ENCODE data around the gene ATP2C1.
A peak's percentile ranks its signal among the peaks of the same experiment; 100 is the strongest.

The ATP2C1 gene

GRCh38 chr3:130895690-130896488, 2.0 kb downstream of the ATP2C1 start:
- no peak overlapping the region for H2BK120ac ChIP-seq (ENCODE audit: insufficient read depth, low read length, poor library complexity)
- H3K4me1 ChIP-seq (ENCODE audit: control insufficient read depth in 1 of 2, insufficient read depth in 2 of 2, low read length in 2 of 2) = no peaks in the 10 kb centered on the region
- H3K18ac ChIP-seq (ENCODE audit: low read length) = no peak overlapping the region
- no peak for DNase-seq
- no peaks in the 10 kb centered on the region for H3K9me3 ChIP-seq (ENCODE audit: insufficient read depth, low read depth, low read length)
- H2BK12ac ChIP-seq (ENCODE audit: low read length) = no peak overlapping the region
- H3K4ac ChIP-seq (ENCODE audit: low read depth, low read length) = peak overlapping the region; percentile 89
- H3K79me1 ChIP-seq (ENCODE audit: low read length) = peaks cover 12% of the 10 kb centered on the region
- no peak overlapping the region for H4K91ac ChIP-seq (ENCODE audit: low read depth, low read length)
- peaks cover 15% of the 10 kb centered on the region for H3K79me2 ChIP-seq (ENCODE audit: control insufficient read depth, insufficient read depth, low read length, poor library complexity)
- no peaks in the 10 kb centered on the region for H3K27me3 ChIP-seq (ENCODE audit: insufficient read depth, low read length)
- no peak overlapping the region for H2AK5ac ChIP-seq (ENCODE audit: low read length)
- H3K27ac ChIP-seq (ENCODE audit: low read depth, low read length) = no peak overlapping the region
- H3K23ac ChIP-seq (ENCODE audit: low read length) = no peak overlapping the region
- no peak overlapping the region for H2AFZ ChIP-seq (ENCODE audit: insufficient read depth, low read length, poor library complexity)
- H3K14ac ChIP-seq (ENCODE audit: low read length) = no peak overlapping the region
- H3K9ac ChIP-seq (ENCODE audit: low read length) = no peak overlapping the region
- no peak overlapping the region for H3K4me3 ChIP-seq (ENCODE audit: low read depth, low read length)
- H3K36me3 ChIP-seq (ENCODE audit: control insufficient read depth in 1 of 2, insufficient read depth in 2 of 2, low read length in 2 of 2) = no peaks in the 10 kb centered on the region
- no peak overlapping the region for H4K12ac ChIP-seq (ENCODE audit: low read depth, low read length)
- H2BK5ac ChIP-seq (ENCODE audit: low read depth, low read length, poor library complexity) = no peak overlapping the region
- no peak overlapping the region for H3K4me2 ChIP-seq (ENCODE audit: low read length)
- H4K8ac ChIP-seq (ENCODE audit: low read depth, low read length) = no peak overlapping the region
- WGBS (ENCODE audit: extremely low coverage, insufficient coverage, insufficient read length) = no CpG with 5 or more reads among the region's 5 CpGs

DNA sequence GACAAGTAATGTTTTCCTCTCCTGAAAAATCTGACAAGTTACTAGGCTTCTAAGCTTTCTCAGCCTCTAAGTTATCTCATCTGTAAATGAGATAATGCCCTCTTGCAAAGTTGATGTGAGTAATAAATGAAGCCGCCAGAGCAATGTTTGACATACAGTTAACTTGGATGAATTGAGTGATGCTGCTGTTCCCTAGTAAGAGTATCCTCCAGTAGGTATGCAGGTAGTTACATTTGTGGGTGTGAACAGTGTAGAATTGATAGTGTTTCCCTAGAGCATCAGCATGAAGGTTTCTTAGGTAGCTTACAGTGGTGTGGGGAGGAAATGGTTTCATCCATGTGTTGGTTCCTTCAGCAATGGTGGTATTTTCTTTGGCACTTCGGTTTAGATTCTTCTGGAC, 3.4 kb downstream of the ATP2C1 start:
- Histone ChIP-seq H4K8ac (ENCODE audit: low read depth, low read length) (no peak overlapping the region), H2BK5ac (ENCODE audit: low read depth, low read length, poor library complexity) (no peak overlapping the region), H2AFZ (ENCODE audit: insufficient read depth, low read length, poor library complexity) (no peak overlapping the region), H3K18ac (ENCODE audit: low read length) (no peak overlapping the region), H4K91ac (ENCODE audit: low read depth, low read length) (no peak overlapping the region), H3K9ac (ENCODE audit: low read length) (no peak overlapping the region), H3K4ac (ENCODE audit: low read depth, low read length) (peak overlapping the region; percentile 93), H2BK12ac (ENCODE audit: low read length) (no peak overlapping the region), H3K4me2 (ENCODE audit: low read length) (no peak overlapping the region), H3K9me3 (ENCODE audit: insufficient read depth, low read depth, low read length) (no peaks in the 10 kb centered on the region), H2BK120ac (ENCODE audit: insufficient read depth, low read length, poor library complexity) (no peak overlapping the region), H3K79me1 (ENCODE audit: low read length) (peaks cover 12% of the 10 kb centered on the region), H3K4me1 (ENCODE audit: control insufficient read depth in 1 of 2, insufficient read depth in 2 of 2, low read length in 2 of 2) (peaks cover 3 to 5% of the 10 kb centered on the region in 2 experiments), H2AK5ac (ENCODE audit: low read length) (no peak overlapping the region), H3K36me3 (ENCODE audit: control insufficient read depth in 1 of 2, insufficient read depth in 2 of 2, low read length in 2 of 2) (no peaks in the 10 kb centered on the region), H3K79me2 (ENCODE audit: control insufficient read depth, insufficient read depth, low read length, poor library complexity) (peaks cover 15% of the 10 kb centered on the region), H3K4me3 (ENCODE audit: low read depth, low read length) (no peak overlapping the region), H3K27me3 (ENCODE audit: insufficient read depth, low read length) (no peaks in the 10 kb centered on the region), H3K27ac (ENCODE audit: low read depth, low read length) (no peak overlapping the region), H3K23ac (ENCODE audit: low read length) (no peak overlapping the region), H4K12ac (ENCODE audit: low read depth, low read length) (no peak overlapping the region), H3K14ac (ENCODE audit: low read length) (no peak overlapping the region)
- WGBS (ENCODE audit: extremely low coverage, insufficient coverage, insufficient read length) = no CpG with 5 or more reads among the region's 2 CpGs
- DNase-seq = peak in 1 of 2 donors; percentile 42

DNA sequence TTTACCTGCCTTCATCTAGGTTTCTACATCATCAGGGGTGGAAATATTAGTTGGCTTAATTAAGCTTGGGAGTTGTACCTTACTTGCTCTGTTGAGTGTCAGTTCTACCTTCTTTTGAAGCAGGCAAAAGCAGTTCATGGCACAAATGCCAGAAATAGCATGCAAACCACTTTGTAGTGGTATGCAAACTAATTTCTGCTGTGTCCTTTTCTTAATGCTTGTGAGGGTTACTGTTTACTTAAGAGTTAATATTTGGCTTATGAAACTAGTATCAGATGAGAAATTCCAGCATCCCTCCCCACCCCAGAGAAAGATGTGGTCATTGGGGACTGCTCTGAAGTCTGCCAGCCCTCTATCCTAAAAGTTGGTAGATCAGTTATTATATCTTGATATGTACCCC, 7.1 kb downstream of the ATP2C1 start:
- Histone ChIP-seq H3K4me1 (ENCODE audit: control insufficient read depth in 1 of 2, insufficient read depth in 2 of 2, low read length in 2 of 2) (peaks cover 3 to 5% of the 10 kb centered on the region in 2 experiments), H3K79me2 (ENCODE audit: control insufficient read depth, insufficient read depth, low read length, poor library complexity) (peaks cover 2% of the 10 kb centered on the region), H2BK5ac (ENCODE audit: low read depth, low read length, poor library complexity) (no peak overlapping the region), H4K8ac (ENCODE audit: low read depth, low read length) (no peak overlapping the region), H3K4ac (ENCODE audit: low read depth, low read length) (no peak overlapping the region), H3K14ac (ENCODE audit: low read length) (no peak overlapping the region), H3K9me3 (ENCODE audit: insufficient read depth, low read depth, low read length) (no peaks in the 10 kb centered on the region), H4K12ac (ENCODE audit: low read depth, low read length) (no peak overlapping the region), H2AK5ac (ENCODE audit: low read length) (no peak overlapping the region), H3K27me3 (ENCODE audit: insufficient read depth, low read length) (no peaks in the 10 kb centered on the region), H3K79me1 (ENCODE audit: low read length) (no peaks in the 10 kb centered on the region), H3K4me3 (ENCODE audit: low read depth, low read length) (no peak overlapping the region), H4K91ac (ENCODE audit: low read depth, low read length) (no peak overlapping the region), H3K36me3 (ENCODE audit: control insufficient read depth in 1 of 2, insufficient read depth in 2 of 2, low read length in 2 of 2) (no peaks in the 10 kb centered on the region), H3K18ac (ENCODE audit: low read length) (no peak overlapping the region), H3K27ac (ENCODE audit: low read depth, low read length) (no peak overlapping the region), H3K23ac (ENCODE audit: low read length) (no peak overlapping the region), H2BK120ac (ENCODE audit: insufficient read depth, low read length, poor library complexity) (no peak overlapping the region), H2BK12ac (ENCODE audit: low read length) (no peak overlapping the region), H3K9ac (ENCODE audit: low read length) (no peak overlapping the region), H3K4me2 (ENCODE audit: low read length) (no peak overlapping the region), H2AFZ (ENCODE audit: insufficient read depth, low read length, poor library complexity) (no peak overlapping the region)
- DNase-seq = peak in 1 of 2 donors; percentile 40

DNA sequence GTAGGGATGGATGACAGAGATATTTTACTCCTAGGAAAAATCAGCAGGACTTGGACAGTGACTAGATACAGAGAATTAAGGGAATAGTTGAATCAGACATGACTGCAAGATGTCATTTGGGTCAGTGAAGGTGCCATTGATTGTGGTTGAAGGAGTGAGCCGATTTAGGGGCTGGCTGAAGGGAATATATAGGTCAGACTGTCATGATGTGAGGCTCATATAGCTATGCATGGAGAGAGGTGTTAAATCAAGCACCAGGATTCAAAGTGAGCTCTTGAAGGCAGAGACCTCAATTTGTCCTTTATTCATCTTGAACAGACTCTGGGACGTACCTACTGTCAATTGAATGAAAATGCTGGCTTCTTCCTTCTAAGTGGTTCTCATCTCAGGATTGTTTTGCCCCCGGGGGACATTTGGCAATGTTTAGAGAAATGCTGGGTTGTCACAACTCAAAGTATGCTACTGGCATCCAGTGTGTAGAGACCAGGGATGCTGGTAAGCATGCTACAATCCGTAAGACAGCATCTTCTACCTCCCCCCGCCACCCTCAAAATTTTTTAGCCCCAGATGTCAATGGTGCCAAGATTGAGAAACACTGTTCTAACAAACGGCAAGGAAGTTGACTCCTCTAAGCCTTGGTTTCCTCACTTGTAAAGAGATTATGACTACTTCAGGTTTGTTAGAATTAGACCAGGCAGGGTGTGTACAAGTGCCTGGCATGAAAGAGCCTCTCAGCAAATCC, 7.8 kb downstream of the ATP2C1 start:
- H4K91ac ChIP-seq (ENCODE audit: low read depth, low read length) = no peak overlapping the region

More for the DNA sequence above, 7.8 kb downstream of the ATP2C1 start:
- Histone ChIP-seq H3K14ac (ENCODE audit: low read length) (no peak overlapping the region), H2AK5ac (ENCODE audit: low read length) (no peak overlapping the region), H3K18ac (ENCODE audit: low read length) (no peak overlapping the region), H2BK12ac (ENCODE audit: low read length) (no peak overlapping the region), H3K79me2 (ENCODE audit: control insufficient read depth, insufficient read depth, low read length, poor library complexity) (peaks cover 2% of the 10 kb centered on the region), H3K4me1 (ENCODE audit: control insufficient read depth in 1 of 2, insufficient read depth in 2 of 2, low read length in 2 of 2) (peaks cover 3 to 5% of the 10 kb centered on the region in 2 experiments), H3K23ac (ENCODE audit: low read length) (no peak overlapping the region), H4K12ac (ENCODE audit: low read depth, low read length) (no peak overlapping the region), H3K27ac (ENCODE audit: low read depth, low read length) (no peak overlapping the region), H2BK5ac (ENCODE audit: low read depth, low read length, poor library complexity) (no peak overlapping the region), H3K9me3 (ENCODE audit: insufficient read depth, low read depth, low read length) (no peaks in the 10 kb centered on the region), H3K4me2 (ENCODE audit: low read length) (no peak overlapping the region), H3K27me3 (ENCODE audit: insufficient read depth, low read length) (no peaks in the 10 kb centered on the region), H3K4ac (ENCODE audit: low read depth, low read length) (peak overlapping the region; percentile 55), H3K36me3 (ENCODE audit: control insufficient read depth in 1 of 2, insufficient read depth in 2 of 2, low read length in 2 of 2) (no peaks in the 10 kb centered on the region), H3K79me1 (ENCODE audit: low read length) (no peaks in the 10 kb centered on the region), H3K9ac (ENCODE audit: low read length) (peak overlapping the region; percentile 13), H2AFZ (ENCODE audit: insufficient read depth, low read length, poor library complexity) (no peak overlapping the region), H3K4me3 (ENCODE audit: low read depth, low read length) (no peak overlapping the region), H4K8ac (ENCODE audit: low read depth, low read length) (no peak overlapping the region), H2BK120ac (ENCODE audit: insufficient read depth, low read length, poor library complexity) (no peak overlapping the region)
- no CpG with 5 or more reads among the region's 6 CpGs for WGBS (ENCODE audit: extremely low coverage, insufficient coverage, insufficient read length)
- peak; percentile 96 to 99 for DNase-seq

Measured in trophoblast cell (in vitro differentiated cells and primary cell).